Mesothelial cell of epicardium (in vitro differentiated cells): ENCODE results near the gene KRTAP10-1. TPM values are rescaled to one million over a fixed set of nuclear protein-coding genes. Genes with fewer than 3 reads are reported as not detected.

ENCODE experiments used
- DNase-seq, 2 experiments: peaks; one replicate each; pipeline ENCODE4 v3.0.0; 2021; ENCODE audit warnings: low spot score in 2 of 2; ENCODE audit not compliant: unreplicated experiment in 2 of 2
- H3K27ac Mint-ChIP-seq: 2 replicates; pipeline ENCODE4 v1.8.0; 2021; ENCODE audit warnings: mixed read lengths
- H3K27me3 Mint-ChIP-seq: 2 replicates; pipeline ENCODE4 v1.8.0; 2021; ENCODE audit warnings: low read depth, mixed read lengths
- H3K36me3 Mint-ChIP-seq: 2 replicates; pipeline ENCODE4 v1.8.0; 2021; ENCODE audit warnings: mixed read lengths
- H3K4me1 Mint-ChIP-seq: 2 replicates; pipeline ENCODE4 v1.8.0; 2021; ENCODE audit warnings: mixed read lengths
- H3K4me3 Mint-ChIP-seq: 2 replicates; pipeline ENCODE4 v1.8.0; 2021; ENCODE audit warnings: mild to moderate bottlenecking, moderate library complexity, mixed read lengths
- H3K9me3 Mint-ChIP-seq: 2 replicates; pipeline ENCODE4 v1.8.0; 2021; ENCODE audit warnings: mixed read lengths
- CTCF ChIP-seq: fragments of 200-600 bp; sonication (generic); IDR thresholded peaks from one replicate; pipeline ENCODE4 v1.5.0; 2021; ENCODE audit warnings: antibody characterized with exemption; ENCODE audit not compliant: unreplicated experiment
- total RNA-seq: library from RNA; stranded (reverse); gene quantifications from 3 replicates; pipeline ENCODE4 v1.2.1, GENCODE V29; 2021

The KRTAP10-1 gene
- total RNA-seq, 1 donor from 2014 or later: not detected

- Mint-ChIP-seq H3K9me3 (no peaks in the 10 kb centered on the region), H3K27me3 (no peaks in the 10 kb centered on the region), H3K36me3 (no peaks in the 10 kb centered on the region), H3K4me1 (no peaks in the 10 kb centered on the region), H3K27ac (no peak overlapping the region), H3K4me3 (no peak overlapping the region)
- DNase-seq: no peak
- no peak for TF ChIP-seq CTCF
These were observed 37.6 kb downstream of the KRTAP10-1 start for GRCh38 chr21:44502171-44502958.

GRCh38 chr21:44500111-44500510 lies 39.9 kb downstream of the KRTAP10-1 start:
- DNase-seq: no peak
- Mint-ChIP-seq H3K36me3 (peaks cover 7% of the 10 kb centered on the region), H3K27ac (no peak overlapping the region), H3K27me3 (no peaks in the 10 kb centered on the region), H3K9me3 (peaks cover 3% of the 10 kb centered on the region), H3K4me3 (no peak overlapping the region), H3K4me1 (peaks cover 1% of the 10 kb centered on the region)
- no peak for TF ChIP-seq CTCF

- no peak for TF ChIP-seq CTCF
- H3K9me3 Mint-ChIP-seq: peaks cover 3% of the 10 kb centered on the region
- H3K36me3 Mint-ChIP-seq: peaks cover 7% of the 10 kb centered on the region
- no peak for DNase-seq
- H3K4me3 Mint-ChIP-seq: no peak overlapping the region
- H3K27ac Mint-ChIP-seq: no peak overlapping the region
- no peaks in the 10 kb centered on the region for H3K27me3 Mint-ChIP-seq
- peaks cover 1% of the 10 kb centered on the region for H3K4me1 Mint-ChIP-seq
These were observed 40.4 kb downstream of the KRTAP10-1 start for GRCh38 chr21:44499631-44500030.

- H3K4me3 Mint-ChIP-seq: no peak overlapping the region
- TF ChIP-seq CTCF: no peak
- H3K36me3 Mint-ChIP-seq: peaks cover 7% of the 10 kb centered on the region
- DNase-seq: no peak
- H3K4me1 Mint-ChIP-seq: peaks cover 1% of the 10 kb centered on the region
- H3K9me3 Mint-ChIP-seq: peaks cover 3% of the 10 kb centered on the region
- H3K27me3 Mint-ChIP-seq: no peaks in the 10 kb centered on the region
- no peak overlapping the region for H3K27ac Mint-ChIP-seq
These were observed 40.8 kb downstream of the KRTAP10-1 start for GRCh38 chr21:44499211-44499560.

- Mint-ChIP-seq H3K9me3 (peaks cover 5% of the 10 kb centered on the region), H3K4me1 (peaks cover 1% of the 10 kb centered on the region), H3K27me3 (no peaks in the 10 kb centered on the region), H3K36me3 (peaks cover 10% of the 10 kb centered on the region), H3K4me3 (no peak overlapping the region), H3K27ac (no peak overlapping the region)
- no peak for DNase-seq
- TF ChIP-seq CTCF: no peak
These were observed 41.5 kb downstream of the KRTAP10-1 start for GRCh38 chr21:44498280-44499210.
